Measurements from ENCODE around the gene DHX16. TPM values are rescaled to one million over a fixed set of nuclear protein-coding genes. Genes with fewer than 3 reads are reported as not detected.
A peak's percentile ranks its signal among the peaks of the same experiment; 100 is the strongest.

Gene DHX16
- total and polyA plus RNA-seq, 2 donors (not counting 1 experiment from before 2014, with no cell fraction given): 51.1 to 71.7 TPM

DNA sequence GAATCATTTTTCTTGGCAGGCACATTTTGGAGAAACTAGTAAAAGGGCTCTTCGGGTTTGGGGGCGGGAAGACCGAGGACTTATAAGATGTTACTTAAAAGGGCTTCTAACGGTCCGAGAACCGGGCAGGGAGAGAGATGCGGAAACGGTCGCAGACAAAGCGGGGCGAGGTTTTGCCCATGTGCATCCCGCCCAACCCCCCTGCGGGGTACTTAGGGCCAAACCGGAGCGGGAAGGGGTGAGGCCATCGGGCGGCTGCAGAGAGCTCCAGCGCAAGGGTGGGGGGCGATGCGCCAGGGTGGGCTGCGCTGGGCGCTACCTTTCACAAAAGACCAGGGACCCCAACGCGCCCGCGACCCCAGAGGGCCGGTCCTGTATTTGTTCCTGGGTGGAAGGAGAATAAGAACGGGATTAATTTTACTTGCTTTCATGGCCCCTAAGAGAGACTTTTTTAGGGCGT, 48.0 kb upstream of the DHX16 start:
- Mint-ChIP-seq H3K4me3 (peak overlapping the region; percentile 90), H3K27me3 (no peaks in the 10 kb centered on the region), H3K27ac (peak overlapping the region; percentile 90), H3K4me1 (peaks cover 63% of the 10 kb centered on the region), H3K9me3 (ENCODE audit: insufficient read depth) (no peaks in the 10 kb centered on the region)
- under 1% methylated on average over 29 of the region's 29 CpGs for WGBS (ENCODE audit: insufficient coverage)
- intact Hi-C loops (cut with micrococcal nuclease): loop anchor here (1.0 kb wide), 2 partner anchors 149 to 164 kb away; partner anchors contain the start of genes ABCF1 and GNL1
- Histone ChIP-seq H3K4me3 (ENCODE audit: control extremely low read depth in 1 of 5, extremely low read depth in 1 of 5, insufficient read depth in 1 of 5, low read depth in 2 of 5, low read length in 4 of 5) (peak overlapping the region; percentile 74 to 99 (median 92)), H3K4me2 (replicated peaks; ENCODE audit: low read depth, low read length, poor library complexity, severe bottlenecking) (peak overlapping the region; percentile 83), H3K79me2 (ENCODE audit: control insufficient read depth, insufficient read depth, low read length) (peaks cover 73% of the 10 kb centered on the region), H3K27ac (ENCODE audit: low read length in 2 of 2) (peak overlapping the region; percentile 82 to 84), H3K27me3 (replicated peaks in 1 of 4; ENCODE audit: control extremely low read depth in 1 of 4, control insufficient read depth in 3 of 4, insufficient read depth in 4 of 4, low read length in 3 of 4) (no peaks in the 10 kb centered on the region), H3K4me1 (ENCODE audit: control insufficient read depth in 2 of 2, insufficient read depth in 2 of 2, low read length in 2 of 2) (peaks cover 31 to 49% of the 10 kb centered on the region in 2 donors), H4K20me1 (ENCODE audit: control insufficient read depth, insufficient read depth, low read length, poor library complexity, severe bottlenecking) (peaks cover 39% of the 10 kb centered on the region), H3K9me3 (ENCODE audit: control extremely low read depth in 1 of 3, control insufficient read depth in 2 of 3, insufficient read depth in 1 of 3, low read length in 2 of 3) (no peaks in the 10 kb centered on the region), H3K9ac (ENCODE audit: low read length) (peak overlapping the region; percentile 78), H2AFZ (ENCODE audit: insufficient read depth, low read depth, low read length, poor library complexity, severe bottlenecking) (peak overlapping the region; percentile 39), H3K36me3 (replicated peaks in 1 of 2; ENCODE audit: control extremely low read depth in 1 of 2, control insufficient read depth in 1 of 2, extremely low read depth in 1 of 2, insufficient read depth in 2 of 2, low read length in 1 of 2) (peaks cover 2 to 33% of the 10 kb centered on the region in 2 experiments)
- no peak for TF ChIP-seq EZH2 (IDR thresholded peaks at IDR 0.05; ENCODE audit: borderline replicate concordance, insufficient read depth, low read depth, low read length, poor library complexity, severe bottlenecking)
- TF ChIP-seq, protein P1, sequence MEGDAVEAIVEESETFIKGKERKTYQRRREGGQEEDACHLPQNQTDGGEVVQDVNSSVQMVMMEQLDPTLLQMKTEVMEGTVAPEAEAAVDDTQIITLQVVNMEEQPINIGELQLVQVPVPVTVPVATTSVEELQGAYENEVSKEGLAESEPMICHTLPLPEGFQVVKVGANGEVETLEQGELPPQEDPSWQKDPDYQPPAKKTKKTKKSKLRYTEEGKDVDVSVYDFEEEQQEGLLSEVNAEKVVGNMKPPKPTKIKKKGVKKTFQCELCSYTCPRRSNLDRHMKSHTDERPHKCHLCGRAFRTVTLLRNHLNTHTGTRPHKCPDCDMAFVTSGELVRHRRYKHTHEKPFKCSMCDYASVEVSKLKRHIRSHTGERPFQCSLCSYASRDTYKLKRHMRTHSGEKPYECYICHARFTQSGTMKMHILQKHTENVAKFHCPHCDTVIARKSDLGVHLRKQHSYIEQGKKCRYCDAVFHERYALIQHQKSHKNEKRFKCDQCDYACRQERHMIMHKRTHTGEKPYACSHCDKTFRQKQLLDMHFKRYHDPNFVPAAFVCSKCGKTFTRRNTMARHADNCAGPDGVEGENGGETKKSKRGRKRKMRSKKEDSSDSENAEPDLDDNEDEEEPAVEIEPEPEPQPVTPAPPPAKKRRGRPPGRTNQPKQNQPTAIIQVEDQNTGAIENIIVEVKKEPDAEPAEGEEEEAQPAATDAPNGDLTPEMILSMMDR (IDR thresholded peaks at IDR 0.05): no peak
- DNase-seq (peak; percentile 81), ATAC-seq (ENCODE audit: low read depth) (peak; percentile 4)
- POLR2A ChIA-PET: interaction anchor here (0.6 to 9.8 kb wide), 5 partner anchors 15 to 105 kb away, joined by 6 to 216 read pairs (median 17); partner anchors contain the start of genes MRPS18B and PPP1R10
- CTCF ChIA-PET: interaction anchor here (0.6 to 22.5 kb wide), 12 partner anchors 8 to 356 kb away, joined by 3 to 963 read pairs (median 14); partner anchors contain the start of genes ATAT1, DHX16 and NRM
